Calu3 (cell line): ENCODE data around the gene CCDC6. TPM values are rescaled to one million over a fixed set of nuclear protein-coding genes. Genes with fewer than 3 reads are reported as not detected.
"Not testable (repeated sequence)": the region's sequence is repeated elsewhere in the genome, so short reads cannot be mapped to it uniquely, and the experiment has no call there.

Source experiments
- BruUV-seq: library from RNA; stranded (reverse); fragments of 400-500 nt; replicated peaks from 2 replicates; lab custom pipeline; 2021; lab: Mats Ljungman, UMichigan
- CTCF ChIA-PET: fragments of 300-600 bp; sonication (Branson Sonifier 250); formaldehyde crosslinking; loops from one replicate; lab custom pipeline; 2022; ENCODE audit warnings: antibody characterized with exemption; lab: Charles Lee
- DNase-seq: peaks from one replicate; pipeline ENCODE4 v3.0.0; 2022
- H3K27ac Mint-ChIP-seq: one replicate; pipeline ENCODE4 v1.8.0; 2022; ENCODE audit warnings: mixed read lengths; ENCODE audit not compliant: unreplicated experiment
- H3K27me3 Mint-ChIP-seq: one replicate; pipeline ENCODE4 v1.8.0; 2022; ENCODE audit warnings: mixed read lengths; ENCODE audit not compliant: unreplicated experiment
- H3K36me3 Mint-ChIP-seq: one replicate; pipeline ENCODE4 v1.8.0; 2022; ENCODE audit warnings: mild to moderate bottlenecking, moderate library complexity, mixed read lengths; ENCODE audit not compliant: insufficient read depth, unreplicated experiment
- H3K4me1 Mint-ChIP-seq: one replicate; pipeline ENCODE4 v1.8.0; 2022; ENCODE audit warnings: mild to moderate bottlenecking, low read depth, mixed read lengths; ENCODE audit not compliant: unreplicated experiment
- H3K4me3 Mint-ChIP-seq: one replicate; pipeline ENCODE4 v1.8.0; 2022; ENCODE audit warnings: mild to moderate bottlenecking, low read depth, moderate library complexity, mixed read lengths; ENCODE audit not compliant: unreplicated experiment
- H3K9me3 Mint-ChIP-seq: one replicate; pipeline ENCODE4 v1.8.0; 2022; ENCODE audit warnings: low read depth, mixed read lengths; ENCODE audit not compliant: unreplicated experiment
- CTCF ChIP-seq: fragments of 200-600 bp; IDR thresholded peaks from one replicate; pipeline ENCODE4 v1.8.0; 2022; ENCODE audit warnings: antibody characterized with exemption; ENCODE audit not compliant: unreplicated experiment
- intact Hi-C: fragments of 100-400 bp; cut with micrococcal nuclease; formaldehyde crosslinking; loops from one replicate; pipeline ENCODE4 v1.10.0; 2022; ENCODE audit not compliant: unreplicated experiment
- total RNA-seq: library from RNA; stranded (reverse); gene quantifications from 2 replicates; pipeline ENCODE4 v1.2.3, GENCODE V29; 2022

CCDC6 gene
- total RNA-seq, 1 experiment from 2014 or later, result 115 TPM

- BruUV-seq, result no TSS peak
- Mint-ChIP-seq H3K27me3 (no peaks in the 10 kb centered on the region), H3K27ac (no peak overlapping the region), H3K4me3 (no peak overlapping the region), H3K9me3 (no peaks in the 10 kb centered on the region), H3K4me1 (no peaks in the 10 kb centered on the region), H3K36me3 (peaks cover 42% of the 10 kb centered on the region)
- intact Hi-C loops, result no loop called here
- CTCF ChIA-PET, result interaction anchor here (1.8 kb wide), 1 partner anchor 12 kb away, joined by 6 read pairs; no protein-coding TSS in a partner anchor
- no peak for TF ChIP-seq CTCF
- no peak for DNase-seq
Observed at GRCh38 chr10:59792812-59793211, 113.5 kb downstream of the CCDC6 start.

- intact Hi-C loops, result no loop called here
- H3K36me3 Mint-ChIP-seq, result peaks cover 40% of the 10 kb centered on the region
- no TSS peak for BruUV-seq
- DNase-seq, result no peak
- H3K4me3 Mint-ChIP-seq, result no peak overlapping the region
- CTCF ChIA-PET, result no interaction called here
- H3K27me3 Mint-ChIP-seq, result no peaks in the 10 kb centered on the region
- no peak overlapping the region for H3K27ac Mint-ChIP-seq
- no peaks in the 10 kb centered on the region for H3K4me1 Mint-ChIP-seq
- H3K9me3 Mint-ChIP-seq, result no peaks in the 10 kb centered on the region
- no peak for TF ChIP-seq CTCF
Observed at GRCh38 chr10:59791601-59792000, 114.8 kb downstream of the CCDC6 start.

- H3K9me3 Mint-ChIP-seq, H3K4me3 Mint-ChIP-seq, H3K27me3 Mint-ChIP-seq, BruUV-seq, H3K27ac Mint-ChIP-seq, H3K4me1 Mint-ChIP-seq, intact Hi-C loops, DNase-seq: not testable (repeated sequence)
- CTCF ChIA-PET, result interaction anchor here (0.8 to 1.2 kb wide), 2 partner anchors 8 to 10 kb away, joined by 3 to 5 read pairs; no protein-coding TSS in a partner anchor
- peaks cover 34% of the 10 kb centered on the region for H3K36me3 Mint-ChIP-seq
Observed at GRCh38 chr10:59790080-59790479, 116.3 kb downstream of the CCDC6 start.

GRCh38 chr10:59788914-59789313 is 117.4 kb downstream of the CCDC6 start:
- CTCF ChIA-PET, result interaction anchor here (1.2 kb wide), 1 partner anchor 11 kb away, joined by 5 read pairs; no protein-coding TSS in a partner anchor
- BruUV-seq, H3K27me3 Mint-ChIP-seq, H3K27ac Mint-ChIP-seq, intact Hi-C loops, H3K4me1 Mint-ChIP-seq, H3K4me3 Mint-ChIP-seq, H3K9me3 Mint-ChIP-seq, DNase-seq: not testable (repeated sequence)
- H3K36me3 Mint-ChIP-seq, result peaks cover 28% of the 10 kb centered on the region

GRCh38 chr10:59787032-59787431 is 119.3 kb downstream of the CCDC6 start:
- H3K27me3 Mint-ChIP-seq, intact Hi-C loops, H3K27ac Mint-ChIP-seq, H3K4me3 Mint-ChIP-seq, BruUV-seq, H3K9me3 Mint-ChIP-seq, H3K4me1 Mint-ChIP-seq, CTCF ChIA-PET, DNase-seq: not testable (repeated sequence)
- peaks cover 11% of the 10 kb centered on the region for H3K36me3 Mint-ChIP-seq

GRCh38 chr10:59785476-59785875 is 120.9 kb downstream of the CCDC6 start:
- H3K4me1 Mint-ChIP-seq, H3K36me3 Mint-ChIP-seq, CTCF ChIA-PET, DNase-seq, intact Hi-C loops, H3K27me3 Mint-ChIP-seq, H3K9me3 Mint-ChIP-seq, H3K4me3 Mint-ChIP-seq, H3K27ac Mint-ChIP-seq, BruUV-seq: not testable (repeated sequence)
